ENCODE data around the gene VPREB1.
"Not testable (repeated sequence)": the region's sequence is repeated elsewhere in the genome, so short reads cannot be mapped to it uniquely, and the experiment has no call there.

The VPREB1 gene

GRCh38 chr22:22207845-22208564 lies 36.6 kb upstream of the VPREB1 start:
- TF ChIP-seq CTCF (IDR thresholded peaks at IDR 0.05) = peak; percentile 78
- no peak for TF ChIP-seq ZFX (IDR thresholded peaks at IDR 0.05; ENCODE audit: borderline replicate concordance)

GRCh38 chr22:22208652-22209051 lies 35.9 kb upstream of the VPREB1 start:
- H3K27ac ChIP-seq = no peak overlapping the region
- TF ChIP-seq CTCF (IDR thresholded peaks at IDR 0.05) = no peak

More at GRCh38 chr22:22207845-22208564, 36.6 kb upstream of the VPREB1 start:
- H3K27ac ChIP-seq = no peak overlapping the region

- H3K27ac ChIP-seq = not testable (repeated sequence)
Observed at GRCh38 chr22:22209080-22209640, 35.4 kb upstream of the VPREB1 start.

GRCh38 chr22:22210375-22210774 lies 34.2 kb upstream of the VPREB1 start:
- no peak overlapping the region for H3K27ac ChIP-seq
- no peak for TF ChIP-seq CTCF (IDR thresholded peaks at IDR 0.05)
- TF ChIP-seq ZFX (IDR thresholded peaks at IDR 0.05; ENCODE audit: borderline replicate concordance) = no peak

- TF ChIP-seq ZFX (IDR thresholded peaks at IDR 0.05; ENCODE audit: borderline replicate concordance) (no peak), CTCF (IDR thresholded peaks at IDR 0.05) (no peak)
- no peak overlapping the region for H3K27ac ChIP-seq
Observed at GRCh38 chr22:22210889-22211833, 33.4 kb upstream of the VPREB1 start.

GRCh38 chr22:22213231-22213630 lies 31.4 kb upstream of the VPREB1 start:
- TF ChIP-seq ZFX (IDR thresholded peaks at IDR 0.05; ENCODE audit: borderline replicate concordance) (no peak), CTCF (IDR thresholded peaks at IDR 0.05) (no peak)
- no peak overlapping the region for H3K27ac ChIP-seq

- no peak overlapping the region for H3K27ac ChIP-seq
- TF ChIP-seq CTCF (IDR thresholded peaks at IDR 0.05) = no peak
- TF ChIP-seq ZFX (IDR thresholded peaks at IDR 0.05; ENCODE audit: borderline replicate concordance) = no peak
Observed at GRCh38 chr22:22214819-22215329, 29.7 kb upstream of the VPREB1 start.

All from 22Rv1 (cell line).